Choroid plexus epithelial cell (primary cell): ENCODE data around the gene C1orf74.

Experiments
- DNase-seq: peaks from one replicate; pipeline ENCODE4 v3.0.0-alpha.2; 2010; ENCODE audit warnings: low read depth
- H3K4me3 ChIP-seq: 2 replicates; pipeline ENCODE4 v1.5.1; 2011; ENCODE audit warnings: low read depth, mild to moderate bottlenecking, control low read depth, low read length, moderate library complexity
- TF ChIP-seq, protein P1 (sequence below): conservative IDR thresholded peaks from 2 replicates; pipeline ENCODE4 v1.5.1; 2011; ENCODE audit warnings: low read depth, mild to moderate bottlenecking, control low read depth, inconsistent platforms, low read length, moderate library complexity

Gene C1orf74

DNA sequence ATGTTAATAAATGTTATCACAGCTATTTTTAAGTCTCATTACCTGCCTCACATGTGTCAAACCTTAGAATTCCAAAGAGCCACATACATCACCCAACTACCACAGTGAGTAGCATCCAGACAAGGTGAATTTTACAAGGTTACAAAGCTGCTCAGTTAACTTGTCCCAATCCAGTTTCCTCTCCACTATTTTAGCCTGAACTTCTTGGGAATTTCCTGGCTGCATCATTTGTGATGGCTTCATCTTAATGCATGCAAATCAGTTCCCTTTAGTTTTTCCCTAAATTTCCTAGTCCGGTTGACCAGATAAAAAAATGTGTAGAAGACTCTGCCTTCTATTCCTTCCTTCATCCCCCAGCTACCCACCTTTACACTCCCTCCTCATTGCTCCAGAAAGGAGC is 29.1 kb downstream of the C1orf74 start:
- no peak overlapping the region for H3K4me3 ChIP-seq
- TF ChIP-seq, protein P1, sequence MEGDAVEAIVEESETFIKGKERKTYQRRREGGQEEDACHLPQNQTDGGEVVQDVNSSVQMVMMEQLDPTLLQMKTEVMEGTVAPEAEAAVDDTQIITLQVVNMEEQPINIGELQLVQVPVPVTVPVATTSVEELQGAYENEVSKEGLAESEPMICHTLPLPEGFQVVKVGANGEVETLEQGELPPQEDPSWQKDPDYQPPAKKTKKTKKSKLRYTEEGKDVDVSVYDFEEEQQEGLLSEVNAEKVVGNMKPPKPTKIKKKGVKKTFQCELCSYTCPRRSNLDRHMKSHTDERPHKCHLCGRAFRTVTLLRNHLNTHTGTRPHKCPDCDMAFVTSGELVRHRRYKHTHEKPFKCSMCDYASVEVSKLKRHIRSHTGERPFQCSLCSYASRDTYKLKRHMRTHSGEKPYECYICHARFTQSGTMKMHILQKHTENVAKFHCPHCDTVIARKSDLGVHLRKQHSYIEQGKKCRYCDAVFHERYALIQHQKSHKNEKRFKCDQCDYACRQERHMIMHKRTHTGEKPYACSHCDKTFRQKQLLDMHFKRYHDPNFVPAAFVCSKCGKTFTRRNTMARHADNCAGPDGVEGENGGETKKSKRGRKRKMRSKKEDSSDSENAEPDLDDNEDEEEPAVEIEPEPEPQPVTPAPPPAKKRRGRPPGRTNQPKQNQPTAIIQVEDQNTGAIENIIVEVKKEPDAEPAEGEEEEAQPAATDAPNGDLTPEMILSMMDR, result no peak
- no peak for DNase-seq

DNA sequence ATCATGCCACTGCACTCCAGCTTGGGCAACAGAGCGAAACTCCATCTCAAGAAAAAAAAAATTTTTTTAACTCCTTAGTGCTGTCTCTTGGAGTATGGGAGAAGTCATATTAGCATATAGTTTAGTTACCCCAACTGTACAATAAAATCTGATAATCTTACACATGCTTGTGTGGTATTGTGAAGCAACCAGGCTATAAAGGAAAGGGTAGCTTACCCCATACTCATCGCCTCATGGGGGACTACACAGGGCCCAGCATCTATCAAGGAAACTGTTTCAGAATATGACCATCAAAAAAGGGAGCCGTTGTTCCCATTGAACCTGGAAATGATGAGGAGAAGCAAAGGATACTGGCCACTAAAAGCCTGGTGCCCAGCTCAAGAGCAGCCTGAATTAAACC is 31.5 kb downstream of the C1orf74 start:
- TF ChIP-seq, protein P1, result no peak
- H3K4me3 ChIP-seq, result no peak overlapping the region
- no peak for DNase-seq

DNA sequence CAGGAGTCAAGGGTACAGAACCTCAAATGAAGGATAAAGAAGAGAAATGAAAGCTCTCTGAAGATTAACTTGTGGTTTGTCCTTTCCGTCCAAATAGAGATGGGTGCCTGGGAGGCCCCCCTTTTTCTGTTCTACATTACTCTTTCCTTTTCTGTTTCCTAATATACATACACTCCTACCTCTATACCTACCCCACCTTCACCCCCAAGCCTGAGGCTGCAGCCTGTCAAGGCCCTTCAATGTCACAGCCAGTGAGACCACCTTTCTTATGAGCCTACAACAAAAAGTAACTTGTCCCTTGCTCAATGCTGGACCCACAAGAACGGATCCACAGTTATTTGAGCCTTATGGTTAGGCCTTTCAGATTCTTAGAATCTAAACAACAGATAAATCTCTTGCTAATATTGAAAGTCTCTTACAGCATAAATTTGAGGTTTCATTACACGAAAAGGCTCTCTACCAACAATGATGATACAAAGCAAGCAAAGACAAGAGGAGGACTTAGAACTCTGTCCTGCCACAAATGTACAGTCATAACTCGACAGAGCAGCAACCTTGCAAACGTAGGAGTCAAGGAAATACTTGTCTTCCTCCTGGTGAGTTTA is 32.6 kb downstream of the C1orf74 start:
- H3K4me3 ChIP-seq, result no peak overlapping the region
- DNase-seq, result no peak
- TF ChIP-seq, protein P1, result no peak

DNA sequence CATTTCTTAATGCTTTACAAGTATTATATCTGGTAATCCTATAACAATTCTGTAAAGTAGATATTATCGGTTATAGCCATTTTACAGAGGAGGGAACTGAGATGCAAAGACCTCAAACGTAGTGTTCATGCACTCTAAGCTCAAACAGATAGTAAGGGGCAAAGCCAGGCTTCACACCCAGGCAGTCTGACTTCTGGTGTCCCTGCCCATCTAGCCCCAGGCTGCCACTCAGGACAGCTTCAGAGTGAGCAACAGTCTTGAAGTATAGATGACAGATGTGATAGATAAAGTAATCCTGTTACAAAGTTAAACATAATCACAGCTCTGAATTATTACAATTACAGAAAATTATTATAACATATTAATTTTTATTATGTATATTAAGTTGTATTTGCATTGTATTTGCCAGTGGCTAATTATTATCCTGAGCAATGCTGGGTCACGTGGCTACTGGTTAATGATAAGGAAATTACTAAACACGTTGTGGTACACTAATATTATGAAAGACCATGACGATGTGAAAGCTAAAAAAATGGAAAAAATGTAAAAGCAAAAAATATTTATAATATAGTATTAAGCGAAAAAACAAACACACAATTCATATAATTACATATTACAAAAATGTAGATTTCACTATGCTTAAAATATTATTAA is 34.6 kb downstream of the C1orf74 start:
- no peak overlapping the region for H3K4me3 ChIP-seq
- DNase-seq, result no peak
- TF ChIP-seq, protein P1, result no peak

DNA sequence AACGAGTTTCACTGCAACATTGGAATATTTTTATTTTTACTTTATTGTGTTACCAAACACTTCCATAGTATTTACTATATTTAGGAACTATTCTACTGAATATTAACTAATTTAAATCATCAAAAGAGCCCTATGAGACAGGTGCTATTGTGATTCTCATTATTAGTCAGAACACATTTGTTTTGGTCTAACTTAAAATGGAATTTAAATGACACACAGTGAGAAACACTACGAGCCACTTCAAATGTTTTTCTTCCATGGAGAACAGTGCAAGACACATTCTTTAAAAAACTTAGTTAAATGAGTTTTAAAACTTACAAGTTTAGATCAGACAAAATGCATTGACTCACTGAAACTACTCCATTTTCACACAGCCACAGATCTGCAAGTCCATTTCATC is 35.2 kb downstream of the C1orf74 start:
- no peak for DNase-seq
- TF ChIP-seq, protein P1, result no peak
- H3K4me3 ChIP-seq, result no peak overlapping the region

DNA sequence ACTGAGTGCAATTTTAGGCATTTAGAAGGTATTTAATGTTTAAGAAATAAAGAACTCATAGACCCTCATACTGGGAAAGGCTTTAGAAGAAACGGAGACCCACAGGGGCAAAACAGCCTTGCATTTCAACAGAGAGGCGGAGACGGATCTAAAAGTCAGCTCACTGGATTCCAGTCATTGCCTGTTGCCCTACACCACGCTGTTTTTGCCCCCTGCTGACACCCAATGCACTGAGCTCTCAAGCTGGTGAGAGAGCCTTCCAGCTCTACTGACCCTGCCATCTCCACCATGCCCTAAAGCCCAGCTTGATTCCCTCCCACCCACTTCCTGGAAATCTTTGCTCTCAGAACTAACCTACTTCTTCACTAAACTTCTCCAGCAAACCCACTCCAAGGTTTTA is 35.7 kb downstream of the C1orf74 start:
- H3K4me3 ChIP-seq, result no peak overlapping the region
- DNase-seq, result no peak
- TF ChIP-seq, protein P1, result no peak
